Activated CD4-positive, CD25-positive, alpha-beta regulatory T cell treated with anti-CD3 and anti-CD28 coated beads, Interleukin-2, amount 50 U/mL, for 16 hours (primary cell): ENCODE data around the gene FNDC5.

ENCODE experiments used
- DNase-seq: peaks from one replicate; pipeline ENCODE4 v3.0.0-alpha.2; 2020; ENCODE audit warnings: low read depth, low spot score

FNDC5 gene

GRCh38 chr1:32817159-32817814 is 53.4 kb downstream of the FNDC5 start, which contains the start of the genes S100PBP and YARS1:
Gene S100PBP, plus strand, starts transcription at chr1:32817653. Its CDS starts 8,447 bp downstream, at chr1:32826100.
Gene YARS1, minus strand, starts transcription at chr1:32817358. Its CDS starts 114 bp downstream, at chr1:32817244.
- peak; percentile 99 for DNase-seq

- no peak for DNase-seq
Measured at GRCh38 chr1:32816676-32817158, 54.0 kb downstream of the FNDC5 start.

GRCh38 chr1:32813941-32814739 is 56.6 kb downstream of the FNDC5 start:
- DNase-seq, result no peak
